ENCODE measurements around the gene HDDC2. TPM values are rescaled to one million over a fixed set of nuclear protein-coding genes. Genes with fewer than 3 reads are reported as not detected.

Gene HDDC2
- total RNA-seq, 4 donors from 2014 or later = 66.9 to 85.3 (median 70.3) TPM

DNA sequence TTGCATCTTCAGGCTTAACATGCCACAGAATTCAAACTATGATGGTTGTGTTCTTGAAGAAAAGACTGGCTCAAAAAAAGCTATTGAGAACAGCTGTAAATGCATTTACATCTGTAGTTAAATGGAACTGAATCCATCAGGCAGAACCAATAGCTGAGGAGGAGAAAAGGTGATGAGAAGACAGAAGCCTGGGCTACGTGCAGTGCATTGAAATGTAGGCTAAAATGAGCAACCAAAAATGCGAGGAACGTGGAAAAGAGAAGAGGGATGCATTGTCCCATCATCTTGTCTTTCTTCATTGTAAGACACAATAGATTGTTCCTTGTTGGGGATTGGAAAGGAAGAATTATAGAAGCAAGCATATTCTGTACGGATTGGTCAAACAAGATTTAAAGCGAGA, 13.8 kb upstream of the HDDC2 start:
- TF ChIP-seq CTCF (IDR thresholded peaks at IDR 0.05; ENCODE audit: low read depth) = no peak

DNA sequence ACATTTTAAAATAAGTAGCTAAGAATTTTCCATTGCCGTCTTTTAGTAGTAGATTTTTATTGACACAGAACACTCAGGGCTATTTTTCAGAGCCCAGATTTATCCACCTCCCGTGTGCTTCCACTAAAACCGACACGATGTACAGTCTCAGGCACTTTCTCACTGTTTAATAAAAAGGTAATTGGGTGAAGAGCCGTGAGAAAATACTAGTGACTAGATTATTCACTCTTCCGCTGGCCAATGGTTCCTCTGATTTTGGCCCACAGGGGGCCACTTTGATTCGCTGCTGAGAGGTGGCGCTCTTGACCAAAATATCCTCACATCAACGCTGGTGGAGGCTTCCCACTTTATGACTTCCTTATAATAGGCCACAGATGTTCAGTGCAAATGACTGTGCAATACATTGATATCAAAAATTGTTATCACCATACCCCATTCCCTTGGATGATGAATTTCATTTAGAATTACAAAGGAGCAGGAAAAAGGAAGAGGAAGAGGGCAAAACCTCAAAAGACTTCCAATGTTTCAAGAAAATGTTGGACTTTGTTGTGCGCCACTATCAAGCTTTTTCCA, 12.3 kb upstream of the HDDC2 start:
- no peak for TF ChIP-seq CTCF (IDR thresholded peaks at IDR 0.05; ENCODE audit: low read depth)

DNA sequence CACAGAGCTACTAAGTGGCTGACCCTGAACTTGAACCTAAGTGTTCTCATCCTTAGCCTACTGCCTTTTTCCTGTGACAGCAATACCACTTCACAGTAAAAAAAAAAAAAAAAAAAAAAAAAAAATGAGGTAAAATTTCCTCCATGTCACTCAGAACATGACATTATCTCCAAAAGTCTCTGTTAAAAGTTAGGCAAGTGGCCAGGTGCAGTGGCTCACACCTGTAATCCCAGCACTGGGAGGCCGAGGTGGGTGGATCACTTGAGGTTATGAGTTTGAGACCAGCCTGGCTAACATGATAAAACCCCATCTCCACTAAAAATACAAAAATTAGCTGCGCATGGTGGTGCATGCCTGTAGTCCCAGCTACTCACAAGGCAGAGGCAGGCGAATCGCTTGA, 11.2 kb upstream of the HDDC2 start:
- no peak for TF ChIP-seq CTCF (IDR thresholded peaks at IDR 0.05; ENCODE audit: low read depth)

GRCh38 chr6:125312478-125312877, 10.7 kb upstream of the HDDC2 start:
- no peak for TF ChIP-seq CTCF (IDR thresholded peaks at IDR 0.05; ENCODE audit: low read depth)

GRCh38 chr6:125310994-125311649, 9.4 kb upstream of the HDDC2 start:
- TF ChIP-seq CTCF (IDR thresholded peaks at IDR 0.05; ENCODE audit: low read depth) = no peak

- TF ChIP-seq CTCF (IDR thresholded peaks at IDR 0.05; ENCODE audit: low read depth) = no peak
Observed at GRCh38 chr6:125307964-125308615, 6.3 kb upstream of the HDDC2 start.

DNA sequence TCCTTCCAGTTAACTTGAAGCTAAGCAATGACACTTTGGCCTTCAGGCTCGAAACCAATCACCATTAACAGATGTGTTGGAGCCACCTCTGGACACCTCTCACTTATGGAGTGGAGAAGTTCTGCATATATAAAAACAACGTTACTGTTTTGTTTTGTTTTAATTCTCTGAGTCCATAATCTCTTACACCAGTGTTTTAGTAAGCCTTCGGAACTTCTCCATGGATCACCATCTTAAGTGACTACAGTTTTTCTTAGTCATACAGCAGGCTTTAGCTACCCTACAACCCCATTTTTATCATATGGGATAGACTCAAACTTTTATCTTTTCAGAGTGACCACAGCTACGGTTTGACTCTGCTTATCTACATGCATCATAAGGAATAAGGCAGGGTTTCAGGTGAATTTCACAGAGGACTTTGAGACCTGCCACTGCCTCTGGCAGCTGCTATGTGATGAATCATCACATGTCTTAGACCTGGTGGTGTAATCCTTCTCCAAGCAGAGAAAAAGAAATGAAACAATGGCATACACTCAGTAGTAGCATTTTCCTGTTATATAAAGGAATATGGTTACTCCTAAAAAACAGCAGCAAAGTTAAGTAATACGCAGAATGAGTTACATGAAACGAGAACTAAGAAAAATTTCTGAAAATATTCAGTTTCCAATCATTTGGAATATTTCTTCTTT, 5.5 kb upstream of the HDDC2 start:
- TF ChIP-seq CTCF (IDR thresholded peaks at IDR 0.05; ENCODE audit: low read depth) = no peak

Data from subcutaneous adipose tissue (tissue), 4 donors.